Measurements from ENCODE around the gene NEK6.

DNA sequence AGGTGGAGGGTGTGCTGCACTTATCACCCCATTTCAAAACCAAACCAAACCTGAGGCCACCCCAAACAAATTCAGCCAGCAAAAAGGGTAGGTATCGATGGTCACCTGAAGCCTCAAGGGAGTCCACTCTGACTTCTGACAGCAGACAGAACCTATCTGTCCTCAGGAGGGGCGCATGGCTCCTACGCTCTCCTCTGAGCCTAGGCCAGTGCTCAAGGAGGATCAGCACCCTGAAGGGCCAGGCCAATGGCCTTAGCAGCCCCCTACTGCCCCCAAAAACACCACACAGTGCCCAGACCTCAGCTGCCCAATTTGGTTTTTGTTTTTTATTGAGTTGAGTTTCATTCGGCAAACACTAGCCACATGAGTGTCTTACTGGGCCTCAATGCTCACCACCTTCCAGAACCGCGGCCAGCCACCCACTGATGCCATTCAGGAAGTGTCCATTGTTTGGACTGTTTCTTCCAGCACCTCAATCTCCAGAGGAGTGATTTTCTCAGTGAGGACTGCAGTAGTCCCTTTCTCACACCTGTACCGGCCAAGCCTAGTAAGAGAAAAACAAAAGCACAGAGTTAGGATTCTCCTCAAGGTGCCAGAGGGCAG lies 95.5 kb downstream of the NEK6 start:
- TF ChIP-seq, protein P1, sequence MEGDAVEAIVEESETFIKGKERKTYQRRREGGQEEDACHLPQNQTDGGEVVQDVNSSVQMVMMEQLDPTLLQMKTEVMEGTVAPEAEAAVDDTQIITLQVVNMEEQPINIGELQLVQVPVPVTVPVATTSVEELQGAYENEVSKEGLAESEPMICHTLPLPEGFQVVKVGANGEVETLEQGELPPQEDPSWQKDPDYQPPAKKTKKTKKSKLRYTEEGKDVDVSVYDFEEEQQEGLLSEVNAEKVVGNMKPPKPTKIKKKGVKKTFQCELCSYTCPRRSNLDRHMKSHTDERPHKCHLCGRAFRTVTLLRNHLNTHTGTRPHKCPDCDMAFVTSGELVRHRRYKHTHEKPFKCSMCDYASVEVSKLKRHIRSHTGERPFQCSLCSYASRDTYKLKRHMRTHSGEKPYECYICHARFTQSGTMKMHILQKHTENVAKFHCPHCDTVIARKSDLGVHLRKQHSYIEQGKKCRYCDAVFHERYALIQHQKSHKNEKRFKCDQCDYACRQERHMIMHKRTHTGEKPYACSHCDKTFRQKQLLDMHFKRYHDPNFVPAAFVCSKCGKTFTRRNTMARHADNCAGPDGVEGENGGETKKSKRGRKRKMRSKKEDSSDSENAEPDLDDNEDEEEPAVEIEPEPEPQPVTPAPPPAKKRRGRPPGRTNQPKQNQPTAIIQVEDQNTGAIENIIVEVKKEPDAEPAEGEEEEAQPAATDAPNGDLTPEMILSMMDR (IDR thresholded peaks at IDR 0.05; ENCODE audit: low read depth, low read length) = no peak
- no peak for TF ChIP-seq EZH2phosphoT487 (IDR thresholded peaks at IDR 0.05; ENCODE audit: low read depth)
